ENCODE measurements around the gene SP2.

SP2 gene

DNA sequence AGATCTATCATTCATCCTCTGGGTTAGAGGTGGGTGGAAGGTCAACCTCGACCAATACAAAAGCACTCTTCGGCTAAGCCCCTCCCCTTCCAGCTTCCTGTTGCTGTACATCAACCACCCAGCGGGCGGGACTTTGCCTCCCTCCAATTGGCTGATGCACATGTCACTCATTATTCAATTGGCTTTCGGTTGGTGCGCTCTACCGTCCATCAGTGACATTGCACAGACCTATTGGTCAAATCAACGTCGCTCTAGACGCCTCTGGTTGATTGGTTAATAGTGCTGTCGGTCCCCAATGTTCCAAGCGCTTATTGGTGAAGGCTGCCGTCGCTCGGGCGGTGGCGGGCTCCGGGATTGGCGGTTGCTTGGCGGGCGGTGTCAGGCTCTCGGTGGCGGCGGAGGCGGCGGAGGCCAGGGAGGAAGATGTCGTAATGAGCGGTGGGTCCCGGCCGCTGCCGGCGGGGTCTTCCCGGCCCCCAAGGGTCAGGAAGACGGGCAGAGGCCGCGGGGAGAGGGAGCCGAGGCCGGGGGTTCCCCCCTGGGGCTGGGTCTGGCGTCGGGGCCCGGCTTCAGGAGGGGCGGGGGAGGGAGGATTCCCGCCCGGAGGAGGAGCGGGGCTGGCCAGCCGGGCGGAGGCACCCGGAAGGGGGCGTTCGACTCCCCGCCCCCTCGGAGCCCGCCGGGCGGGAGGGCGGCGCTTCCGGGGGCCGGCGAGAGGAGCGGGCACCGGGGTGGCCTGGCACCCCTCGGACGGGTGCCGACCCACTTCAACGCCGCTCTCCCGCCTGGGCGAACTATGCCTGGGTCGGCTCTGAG is at the start of gene SP2:
Gene SP2, plus strand, starts transcription at position 381 of the 816 bp plus-strand sequence. Its CDS starts 51 bp downstream, at position 432.
- Histone ChIP-seq H3K4me3 (ENCODE audit: severe bottlenecking) (peak within 1 kb of the TSS; percentile 92), H3K36me3 (ENCODE audit: low read depth) (peaks cover 9% of the 10 kb centered on the region; the same call in 1 of the 2 replicates), H3K9me3 (ENCODE audit: severe bottlenecking) (no peaks in the 10 kb centered on the region), H3K4me1 (ENCODE audit: insufficient read depth, poor library complexity, severe bottlenecking) (peaks cover 8% of the 10 kb centered on the region), H3K27ac (ENCODE audit: poor library complexity, severe bottlenecking) (peak within 1 kb of the TSS; percentile 72), H3K27me3 (ENCODE audit: insufficient read depth, poor library complexity, severe bottlenecking) (no peaks in the 10 kb centered on the region)
- TF ChIP-seq, protein P1, sequence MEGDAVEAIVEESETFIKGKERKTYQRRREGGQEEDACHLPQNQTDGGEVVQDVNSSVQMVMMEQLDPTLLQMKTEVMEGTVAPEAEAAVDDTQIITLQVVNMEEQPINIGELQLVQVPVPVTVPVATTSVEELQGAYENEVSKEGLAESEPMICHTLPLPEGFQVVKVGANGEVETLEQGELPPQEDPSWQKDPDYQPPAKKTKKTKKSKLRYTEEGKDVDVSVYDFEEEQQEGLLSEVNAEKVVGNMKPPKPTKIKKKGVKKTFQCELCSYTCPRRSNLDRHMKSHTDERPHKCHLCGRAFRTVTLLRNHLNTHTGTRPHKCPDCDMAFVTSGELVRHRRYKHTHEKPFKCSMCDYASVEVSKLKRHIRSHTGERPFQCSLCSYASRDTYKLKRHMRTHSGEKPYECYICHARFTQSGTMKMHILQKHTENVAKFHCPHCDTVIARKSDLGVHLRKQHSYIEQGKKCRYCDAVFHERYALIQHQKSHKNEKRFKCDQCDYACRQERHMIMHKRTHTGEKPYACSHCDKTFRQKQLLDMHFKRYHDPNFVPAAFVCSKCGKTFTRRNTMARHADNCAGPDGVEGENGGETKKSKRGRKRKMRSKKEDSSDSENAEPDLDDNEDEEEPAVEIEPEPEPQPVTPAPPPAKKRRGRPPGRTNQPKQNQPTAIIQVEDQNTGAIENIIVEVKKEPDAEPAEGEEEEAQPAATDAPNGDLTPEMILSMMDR (IDR thresholded peaks at IDR 0.05; ENCODE audit: poor library complexity, severe bottlenecking), result no peak
- DNase-seq (ENCODE audit: low spot score) (peak; percentile 99), ATAC-seq (ENCODE audit: low read depth) (peak; percentile 91)

DNA sequence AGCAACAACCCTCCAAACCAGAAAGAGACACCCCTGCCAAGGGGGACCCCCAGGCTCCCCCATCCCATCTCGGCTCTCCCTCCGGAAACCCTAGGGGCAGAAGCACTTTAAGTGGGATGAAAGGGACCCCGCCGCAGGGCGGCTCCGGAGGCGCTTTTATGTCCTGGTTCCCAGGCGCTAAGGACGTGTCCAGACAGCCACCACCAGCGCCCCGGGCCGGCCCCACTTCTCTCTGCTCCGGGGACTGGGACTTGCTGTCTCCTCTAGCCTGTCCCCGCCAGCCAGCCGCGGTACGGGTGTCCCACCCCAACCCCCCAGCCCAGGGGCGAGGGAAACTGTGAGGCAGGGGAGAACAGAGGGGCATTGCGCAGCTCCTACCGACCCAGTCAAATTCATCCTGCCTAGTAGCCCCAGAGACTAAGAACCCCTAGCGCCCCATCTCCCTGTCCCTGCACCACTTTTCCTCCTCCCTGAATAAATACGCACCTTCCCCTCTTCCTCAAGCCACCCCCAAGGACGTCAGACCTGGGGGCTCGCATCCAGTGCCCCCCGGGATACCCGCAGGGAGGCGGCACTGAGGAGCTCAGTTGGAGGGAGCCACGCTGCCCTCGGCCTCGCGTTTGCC is 49.2 kb upstream of the SP2 start:
- H3K4me3 ChIP-seq (ENCODE audit: severe bottlenecking), result no peak overlapping the region
- H3K4me1 ChIP-seq (ENCODE audit: insufficient read depth, poor library complexity, severe bottlenecking), result peaks cover 6% of the 10 kb centered on the region
- DNase-seq (ENCODE audit: low spot score), result no peak
- H3K36me3 ChIP-seq (ENCODE audit: low read depth), result peaks cover 2% of the 10 kb centered on the region; the same call in 1 of the 2 replicates
- no peak for ATAC-seq (ENCODE audit: low read depth)
- H3K27ac ChIP-seq (ENCODE audit: poor library complexity, severe bottlenecking), result no peak overlapping the region
- TF ChIP-seq, protein P1 (IDR thresholded peaks at IDR 0.05; ENCODE audit: poor library complexity, severe bottlenecking), result no peak
- H3K27me3 ChIP-seq (ENCODE audit: insufficient read depth, poor library complexity, severe bottlenecking), result no peaks in the 10 kb centered on the region
- no peaks in the 10 kb centered on the region for H3K9me3 ChIP-seq (ENCODE audit: severe bottlenecking)

DNA sequence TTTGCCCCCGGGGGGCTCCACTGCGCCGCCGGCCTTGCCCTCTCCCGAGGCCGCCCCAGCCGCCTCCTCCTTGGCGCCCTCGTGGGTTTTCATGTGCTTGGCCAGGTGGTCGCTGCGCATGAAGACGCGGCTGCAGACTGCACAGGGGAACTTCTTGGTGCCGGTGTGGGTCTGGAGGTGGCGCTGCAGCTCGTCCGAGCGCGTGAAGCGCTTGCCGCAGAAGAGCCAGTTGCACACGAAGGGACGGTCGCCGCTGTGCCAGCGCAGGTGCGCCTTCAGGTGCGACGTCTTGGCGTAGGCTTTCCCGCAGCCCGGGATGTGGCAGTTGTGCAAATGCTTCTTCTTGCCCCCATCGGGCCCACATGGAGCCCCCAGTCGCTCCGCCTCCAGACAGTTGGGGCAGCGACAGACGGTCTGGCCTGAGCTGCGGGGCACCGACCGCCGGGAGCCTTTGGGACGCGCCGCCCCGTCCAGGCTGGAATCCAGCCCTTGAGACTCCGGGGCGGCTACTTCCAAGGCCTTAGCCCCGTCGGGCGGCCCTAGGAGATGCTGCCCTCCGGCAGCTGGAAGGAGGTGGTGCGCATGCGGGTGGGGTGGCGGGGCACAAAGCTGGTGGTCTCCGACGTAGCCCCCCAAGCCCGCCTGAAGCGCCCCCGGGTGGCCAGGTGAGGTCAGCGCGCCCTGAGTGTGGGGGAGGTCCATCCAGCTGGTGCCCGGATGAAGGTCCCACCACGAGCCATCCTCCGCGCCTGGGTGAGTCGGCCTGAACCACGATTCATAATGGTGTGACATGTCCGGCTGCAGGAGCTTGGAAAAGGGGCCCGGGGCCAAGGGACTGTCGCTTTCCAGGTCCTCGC is 48.5 kb upstream of the SP2 start:
- Histone ChIP-seq H3K27ac (ENCODE audit: poor library complexity, severe bottlenecking) (no peak overlapping the region), H3K4me1 (ENCODE audit: insufficient read depth, poor library complexity, severe bottlenecking) (peaks cover 6% of the 10 kb centered on the region), H3K36me3 (ENCODE audit: low read depth) (peaks cover 2% of the 10 kb centered on the region; the same call in 1 of the 2 replicates), H3K27me3 (ENCODE audit: insufficient read depth, poor library complexity, severe bottlenecking) (no peaks in the 10 kb centered on the region), H3K9me3 (ENCODE audit: severe bottlenecking) (no peaks in the 10 kb centered on the region), H3K4me3 (ENCODE audit: severe bottlenecking) (no peak overlapping the region)
- DNase-seq (ENCODE audit: low spot score) (no peak), ATAC-seq (ENCODE audit: low read depth) (no peak)
- TF ChIP-seq, protein P1 (IDR thresholded peaks at IDR 0.05; ENCODE audit: poor library complexity, severe bottlenecking), result peak; percentile 31

DNA sequence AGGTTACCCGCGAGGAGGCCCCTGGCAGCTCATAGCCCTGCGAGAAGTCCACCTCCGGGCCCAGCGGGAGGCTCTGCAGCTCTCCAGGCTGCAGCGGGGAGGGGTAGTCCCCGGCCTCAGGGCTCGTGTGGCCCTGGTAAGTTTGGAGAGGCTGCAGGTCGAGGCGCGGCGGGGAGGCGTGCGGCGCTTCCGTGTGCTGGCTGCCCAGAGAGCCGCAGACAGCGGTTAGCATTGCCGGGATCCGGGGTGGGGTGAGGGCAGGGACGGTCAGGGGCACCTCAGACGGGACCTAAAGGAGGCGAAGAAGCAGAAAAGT is 47.9 kb upstream of the SP2 start:
- Histone ChIP-seq H3K4me1 (ENCODE audit: insufficient read depth, poor library complexity, severe bottlenecking) (peaks cover 6% of the 10 kb centered on the region), H3K27me3 (ENCODE audit: insufficient read depth, poor library complexity, severe bottlenecking) (no peaks in the 10 kb centered on the region), H3K27ac (ENCODE audit: poor library complexity, severe bottlenecking) (no peak overlapping the region), H3K9me3 (ENCODE audit: severe bottlenecking) (no peaks in the 10 kb centered on the region), H3K4me3 (ENCODE audit: severe bottlenecking) (no peak overlapping the region), H3K36me3 (ENCODE audit: low read depth) (peaks cover 2% of the 10 kb centered on the region; the same call in 1 of the 2 replicates)
- TF ChIP-seq, protein P1 (IDR thresholded peaks at IDR 0.05; ENCODE audit: poor library complexity, severe bottlenecking), result no peak
- ATAC-seq (ENCODE audit: low read depth) (no peak), DNase-seq (ENCODE audit: low spot score) (no peak)
